Measurements from ENCODE around the gene DACH1.

Gene DACH1

DNA sequence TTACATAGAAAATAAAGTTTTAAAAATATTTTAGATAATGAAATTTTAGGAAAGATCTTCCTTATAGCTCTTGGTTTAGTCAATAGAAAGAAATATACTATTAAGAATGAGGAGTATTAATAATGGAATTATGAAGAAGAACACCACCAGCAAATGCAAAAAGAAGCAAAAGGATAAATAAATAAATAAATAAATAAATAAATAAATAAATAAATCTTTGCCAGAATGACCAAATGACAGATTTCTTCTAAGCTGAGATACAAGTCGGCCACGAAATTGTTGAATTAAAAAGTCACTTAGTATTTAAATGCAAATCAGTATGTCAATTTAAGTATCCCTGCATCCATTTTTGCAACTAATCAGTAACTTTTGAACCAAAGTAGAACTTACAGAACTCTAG is 95.9 kb downstream of the DACH1 start:
- DNase-seq = no peak

DNA sequence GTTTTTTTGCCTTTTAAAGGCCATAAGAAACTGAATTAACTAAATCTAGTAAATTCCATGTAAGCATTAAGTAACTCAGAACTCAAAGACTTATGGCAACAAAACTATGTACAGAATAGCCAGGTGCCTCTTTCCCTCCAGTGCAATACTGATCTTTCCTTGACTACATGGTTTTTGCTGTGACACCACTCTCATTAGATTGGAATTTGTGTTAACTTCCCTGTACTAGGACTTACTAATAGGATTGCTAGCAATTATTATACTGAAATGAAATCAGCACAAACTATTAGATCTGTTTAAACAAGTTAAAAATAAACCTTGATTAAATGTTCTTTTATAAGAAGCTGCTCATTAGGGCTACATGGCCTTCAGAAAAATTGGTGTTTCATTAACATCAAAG is 96.3 kb downstream of the DACH1 start:
- DNase-seq = no peak

DNA sequence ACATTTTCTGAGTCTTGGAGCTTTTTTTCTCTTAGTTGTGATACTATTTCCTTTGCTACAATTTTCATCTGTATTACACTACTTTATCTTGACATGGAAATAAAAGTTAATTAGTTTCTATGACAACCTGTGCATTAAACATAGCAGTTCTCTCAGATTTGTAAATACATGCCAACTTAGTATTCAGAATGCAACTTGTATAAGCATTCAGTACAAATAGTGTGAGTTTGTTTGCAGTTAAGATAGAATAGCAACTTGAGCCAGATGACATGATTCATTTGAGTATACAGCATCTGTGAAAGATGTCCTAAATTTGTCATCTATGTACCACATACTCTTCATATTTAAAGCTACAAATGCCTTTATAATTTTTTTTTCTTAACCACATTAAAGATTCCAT is 98.1 kb downstream of the DACH1 start:
- no peak for DNase-seq

DNA sequence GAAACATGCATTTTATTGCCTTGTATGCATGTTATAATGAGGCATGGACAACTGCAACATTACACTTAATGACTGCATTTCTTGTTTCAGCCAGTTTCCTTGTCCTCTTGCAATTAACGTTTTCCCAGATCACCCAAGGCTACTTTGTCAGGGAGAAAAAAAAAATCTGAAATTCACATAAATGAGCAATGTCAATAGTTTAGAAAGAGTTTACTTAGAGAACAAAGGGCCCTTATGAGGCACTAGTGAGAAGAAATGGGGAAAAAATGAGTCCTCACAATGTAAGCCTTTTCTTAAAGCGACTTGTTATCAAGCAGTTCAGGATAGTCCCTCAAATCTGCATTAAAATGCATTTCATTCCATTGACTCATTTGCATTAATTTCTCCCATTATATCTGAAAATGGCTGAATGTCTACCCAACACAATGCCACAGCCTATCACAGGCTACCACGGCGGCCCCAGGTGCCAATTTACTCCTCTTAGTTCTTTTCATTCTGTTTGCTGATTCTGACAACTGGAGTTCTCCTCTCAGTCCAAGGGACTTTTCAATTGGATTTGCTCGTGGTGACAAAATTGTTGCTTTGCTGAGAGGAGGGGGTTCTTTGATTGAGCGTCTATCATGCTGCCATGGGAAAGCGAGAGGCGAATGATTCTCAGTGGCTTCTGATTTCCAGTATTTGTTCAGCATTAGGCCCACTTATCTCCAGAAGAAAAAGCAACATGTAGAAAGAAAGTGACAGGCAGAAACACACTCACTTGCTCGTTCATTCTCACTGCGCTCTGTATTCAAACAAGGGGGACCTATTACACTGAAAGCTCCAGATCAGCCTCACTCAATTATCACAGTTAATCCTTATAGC is 107.1 kb downstream of the DACH1 start:
- DNase-seq = no peak

DNA sequence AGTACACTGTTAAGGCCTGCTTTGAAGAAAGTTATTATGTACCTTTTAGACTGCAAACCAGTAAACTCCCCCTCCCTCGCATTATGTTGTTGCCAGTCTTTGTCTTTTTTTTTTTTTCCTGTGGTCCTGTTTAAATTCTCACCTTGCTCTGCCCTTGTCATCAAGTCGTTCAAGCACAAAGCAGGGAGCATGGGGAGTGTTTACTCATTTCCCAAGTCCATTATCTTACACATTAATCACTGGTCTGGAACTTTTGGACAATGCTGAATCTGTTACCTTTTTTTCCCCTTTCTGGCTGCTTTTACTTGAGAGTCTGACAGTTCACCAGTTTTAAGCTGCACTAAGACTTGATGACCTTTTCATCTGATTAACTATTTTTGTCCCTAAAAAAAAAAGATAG is 108.2 kb downstream of the DACH1 start:
- DNase-seq = no peak

DNA sequence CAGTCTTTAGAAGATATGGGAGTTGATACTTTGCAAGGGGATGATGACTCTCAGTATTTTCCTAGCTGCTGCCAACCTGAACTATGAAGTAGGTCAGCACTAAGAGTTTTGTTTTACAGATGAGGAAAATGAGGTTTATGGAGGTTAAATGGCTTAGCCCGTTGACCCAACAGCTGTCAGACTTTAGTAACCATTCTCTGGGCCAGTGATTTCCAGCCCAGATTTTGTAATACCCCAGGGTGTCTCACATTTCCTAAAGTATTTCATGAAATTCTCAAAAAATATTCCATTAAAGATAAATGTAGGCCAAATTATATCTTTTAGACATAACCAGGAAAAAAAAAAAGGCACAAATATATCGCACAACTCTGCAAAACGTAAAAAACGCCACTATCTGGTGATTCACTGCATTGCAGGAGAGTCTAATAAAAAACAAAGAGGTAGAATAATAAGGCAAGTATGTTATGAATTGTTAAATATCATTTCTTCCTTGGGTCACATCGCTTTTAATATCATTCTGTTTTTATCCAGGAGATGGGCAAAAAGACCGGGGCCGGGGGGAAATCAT is 112.5 kb downstream of the DACH1 start:
- DNase-seq = no peak

DNA sequence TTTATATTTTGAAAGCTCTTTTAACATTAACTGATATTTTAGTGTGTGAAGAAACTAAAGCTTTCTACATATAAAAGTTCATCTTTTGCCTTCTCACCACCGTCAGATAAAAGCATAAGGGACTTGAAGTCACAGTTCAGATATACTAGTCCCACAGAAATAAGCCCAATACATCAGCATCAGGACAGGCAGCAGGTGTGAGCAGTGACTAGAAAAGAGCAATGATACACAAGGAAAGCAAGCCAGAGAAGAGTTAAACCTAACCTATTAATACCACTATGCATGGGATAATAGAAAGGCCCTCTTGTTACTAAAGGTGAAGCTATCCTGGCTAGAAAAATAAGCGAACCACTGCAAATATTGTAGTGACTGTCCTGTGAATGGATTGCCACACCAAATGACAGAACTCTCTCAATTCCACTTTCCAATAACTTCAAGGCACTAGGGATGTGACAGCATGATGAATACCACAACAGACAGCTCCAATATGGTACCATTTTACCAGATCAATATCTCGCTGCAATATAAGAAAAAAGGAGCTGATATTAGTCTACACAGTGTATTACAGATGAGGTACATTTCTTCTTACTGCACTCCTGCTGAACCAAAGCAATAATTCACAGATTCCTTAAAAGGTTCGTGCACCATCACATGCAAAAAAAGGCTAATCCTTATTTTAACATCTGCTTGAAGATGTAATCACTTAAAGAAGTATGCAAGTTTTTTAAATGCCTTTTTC is 114.1 kb downstream of the DACH1 start:
- DNase-seq = no peak

DNA sequence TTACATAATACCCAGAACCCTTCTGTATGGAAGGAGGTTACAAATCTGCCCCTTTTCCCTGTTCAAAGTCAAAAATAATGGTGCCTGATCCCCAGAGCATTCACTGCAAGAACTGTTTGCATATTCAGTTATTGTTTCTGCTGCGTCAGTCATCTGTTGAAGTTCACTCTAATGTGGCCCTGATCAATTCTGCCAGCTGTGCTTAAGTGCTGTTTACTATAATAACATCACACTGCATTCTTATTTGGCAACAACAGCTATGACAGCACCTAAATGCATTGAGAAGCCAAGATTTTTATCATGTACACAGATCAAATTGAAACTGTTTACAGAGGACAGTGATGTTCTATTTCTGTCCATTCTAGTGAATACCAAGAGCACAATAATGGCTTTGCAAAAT is 115.9 kb downstream of the DACH1 start:
- DNase-seq = no peak

DNA sequence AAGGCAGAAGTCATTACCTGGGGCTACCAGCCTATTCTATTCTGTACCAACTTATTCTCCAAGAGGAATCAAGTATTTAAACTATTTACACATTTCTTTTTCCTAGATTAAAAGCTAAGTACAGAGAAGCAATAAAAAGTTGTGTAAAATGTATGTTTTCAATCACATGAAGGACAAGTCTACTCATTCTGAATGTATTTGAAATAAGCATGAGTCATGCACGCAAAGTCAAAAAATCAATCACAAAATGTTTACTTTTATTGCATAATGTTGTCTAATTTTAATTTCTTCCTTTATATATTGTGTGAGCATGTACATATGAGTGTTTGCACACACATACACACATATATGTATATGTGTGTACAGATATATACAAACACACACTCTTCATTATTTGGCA is 136.7 kb downstream of the DACH1 start:
- DNase-seq = no peak

DNA sequence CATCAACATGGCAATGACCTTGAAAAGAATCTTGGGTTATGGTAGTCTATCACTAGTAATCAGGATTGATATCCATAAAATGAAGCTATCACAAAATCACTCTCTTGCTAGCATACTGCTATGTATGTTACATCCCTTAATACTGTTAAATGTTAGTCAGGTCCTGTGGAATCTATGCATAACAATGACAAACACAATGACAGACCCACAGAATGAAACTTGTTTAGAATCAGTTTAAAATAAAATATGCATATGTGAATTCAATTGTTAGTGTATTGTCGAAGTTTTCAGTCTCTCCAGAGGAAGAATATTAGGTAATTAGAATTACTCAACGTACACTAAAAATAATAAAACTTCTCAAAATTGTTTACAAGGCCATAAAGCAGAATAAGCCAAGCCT is 137.6 kb downstream of the DACH1 start:
- no peak for DNase-seq

DNA sequence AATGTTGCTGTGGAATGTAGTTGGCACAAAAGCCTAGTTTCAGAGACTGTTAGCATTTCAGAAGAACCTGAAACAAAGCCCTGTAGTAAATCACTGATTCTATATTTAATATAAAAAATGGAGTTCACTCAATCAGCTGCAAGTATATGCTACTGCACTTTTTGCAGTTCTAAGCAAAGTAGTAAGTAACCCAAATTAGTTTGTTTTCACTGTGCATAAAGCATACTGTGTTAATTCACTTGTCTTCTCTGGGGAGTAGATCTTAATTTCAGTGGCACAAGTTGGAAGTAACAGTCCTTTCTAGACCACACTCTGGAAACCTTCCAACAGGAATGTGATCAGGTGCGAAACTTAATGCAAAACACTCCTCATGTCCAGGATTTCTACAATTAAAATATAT is 139.3 kb downstream of the DACH1 start:
- no peak for DNase-seq

DNA sequence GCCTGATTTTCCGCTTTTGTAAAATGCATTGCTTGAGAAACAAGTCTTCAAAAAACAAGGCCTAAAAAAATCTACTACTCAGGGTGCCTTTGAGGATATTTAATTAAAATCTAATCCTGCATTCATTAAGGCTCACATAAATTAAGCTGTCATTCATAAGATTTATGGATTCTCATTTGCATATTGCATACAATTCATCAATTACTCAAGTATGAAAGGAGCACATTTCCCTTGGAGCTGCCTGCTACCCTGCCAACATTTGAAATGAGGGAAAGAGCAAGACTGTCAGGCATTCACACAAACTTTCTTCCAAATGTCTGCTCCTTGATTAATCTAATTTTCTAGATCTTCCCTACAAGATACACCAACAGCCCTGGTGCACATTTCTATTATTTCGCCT is 140.0 kb downstream of the DACH1 start:
- DNase-seq = no peak

DNA sequence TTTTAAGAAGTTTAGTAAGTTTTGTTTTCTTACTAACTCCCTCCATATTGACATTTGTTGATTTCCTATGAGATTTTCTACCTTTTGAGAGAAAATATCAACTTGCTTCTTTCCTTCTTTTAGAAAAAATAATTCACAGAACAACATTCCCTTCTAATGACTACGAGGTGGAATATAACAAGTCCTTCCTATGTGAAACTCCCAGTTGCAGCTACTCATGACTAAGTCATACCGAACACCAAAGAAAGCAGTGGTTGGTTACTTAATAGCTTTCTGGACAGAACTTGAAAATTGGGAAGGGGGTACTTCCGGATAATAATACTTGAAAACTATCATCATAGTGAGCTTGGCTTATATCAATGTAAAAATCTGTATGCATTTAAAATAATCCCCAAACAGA is 144.8 kb downstream of the DACH1 start:
- DNase-seq = no peak

DNA sequence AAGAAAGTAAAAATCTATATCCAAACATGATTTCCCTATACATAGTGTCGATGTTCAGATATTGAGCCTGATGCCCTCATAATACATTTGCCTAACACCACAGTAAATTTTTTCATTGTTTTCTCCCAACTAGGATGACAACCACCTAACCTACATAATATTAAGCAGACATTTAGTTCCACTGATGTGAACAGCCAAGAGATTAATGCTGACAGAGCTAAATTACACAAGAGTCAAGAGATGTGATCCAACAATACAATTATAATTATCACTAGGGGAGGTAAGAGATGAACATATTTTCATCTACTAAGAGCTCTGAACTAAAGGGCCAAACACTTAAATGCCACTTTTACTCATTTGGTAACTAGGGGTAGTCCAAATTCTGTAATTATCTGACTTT is 145.9 kb downstream of the DACH1 start:
- no peak for DNase-seq

DNA sequence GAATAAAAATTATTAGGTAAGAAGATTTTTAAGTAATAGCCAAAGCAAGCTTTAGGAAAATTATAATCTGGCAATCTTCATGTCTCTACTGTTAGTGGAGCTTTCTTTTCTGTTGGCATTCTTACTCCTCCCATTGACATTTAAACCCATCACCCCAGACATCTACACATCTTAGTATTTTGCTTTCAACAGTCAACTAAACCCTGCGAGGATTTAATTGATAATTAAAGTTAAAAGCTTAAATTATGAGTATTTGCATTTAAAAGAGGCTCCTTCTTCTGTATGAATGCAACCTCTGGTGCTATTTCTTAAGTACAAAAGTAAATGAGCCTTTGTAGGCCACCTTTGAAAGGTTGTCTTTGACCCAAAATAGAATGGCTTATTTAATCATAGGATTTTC is 148.1 kb downstream of the DACH1 start:
- no peak for DNase-seq

DNA sequence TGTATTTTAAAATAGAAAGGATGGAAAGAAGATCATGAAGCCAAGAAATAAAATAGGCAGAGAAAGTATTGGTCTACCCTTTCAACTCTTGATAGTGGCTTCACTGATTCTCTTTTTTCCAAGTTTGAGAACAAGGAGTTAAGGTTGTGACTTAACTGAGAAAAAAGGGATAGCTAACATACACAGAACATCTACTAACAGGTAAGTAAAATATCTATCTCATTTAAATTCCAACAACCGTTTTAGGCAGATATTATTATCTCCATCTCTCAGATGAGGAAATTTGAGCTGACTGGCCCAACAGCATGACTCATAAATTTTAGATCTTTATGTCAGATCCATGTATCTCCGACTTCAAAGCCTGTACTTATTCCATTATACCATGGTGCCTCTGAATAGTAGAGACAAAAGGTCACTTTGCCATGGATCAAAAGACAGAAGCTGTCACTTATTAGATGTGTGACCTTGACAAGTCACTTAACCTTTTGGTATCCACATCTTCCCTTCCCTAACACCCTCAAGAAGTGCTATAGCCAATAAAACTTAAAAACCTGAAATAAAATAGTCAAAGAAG is 152.1 kb downstream of the DACH1 start:
- DNase-seq = no peak

DNA sequence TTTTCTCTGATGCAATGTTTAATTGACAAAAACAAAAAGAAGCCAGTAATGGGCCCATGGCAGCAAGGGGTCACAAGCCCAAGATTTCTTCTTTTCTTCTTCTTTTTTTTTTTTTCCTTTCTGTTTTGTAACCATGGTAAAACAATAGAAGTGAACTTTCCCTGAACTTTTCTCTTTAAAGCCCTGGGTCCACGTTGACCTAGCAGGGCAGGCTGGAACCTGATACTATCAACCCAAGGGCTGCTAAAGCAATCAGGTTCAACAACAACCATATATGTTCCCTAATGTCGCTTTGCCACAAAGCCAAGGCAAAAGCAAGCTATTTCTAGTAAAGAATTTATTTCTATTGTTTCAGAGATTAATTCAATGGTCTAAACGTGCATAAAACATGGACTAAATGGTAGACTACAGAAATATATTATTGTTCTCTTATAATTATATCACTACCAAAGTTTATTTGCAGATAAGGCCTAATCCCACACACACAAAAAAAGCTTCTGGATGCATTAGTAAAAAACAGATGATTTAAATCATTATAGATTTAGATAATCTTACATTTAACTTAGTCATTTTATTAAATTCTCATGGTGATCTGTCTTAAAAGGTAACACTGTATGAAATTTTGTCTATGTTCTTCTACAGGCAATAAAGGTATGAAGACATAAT is 153.9 kb downstream of the DACH1 start:
- DNase-seq = no peak

DNA sequence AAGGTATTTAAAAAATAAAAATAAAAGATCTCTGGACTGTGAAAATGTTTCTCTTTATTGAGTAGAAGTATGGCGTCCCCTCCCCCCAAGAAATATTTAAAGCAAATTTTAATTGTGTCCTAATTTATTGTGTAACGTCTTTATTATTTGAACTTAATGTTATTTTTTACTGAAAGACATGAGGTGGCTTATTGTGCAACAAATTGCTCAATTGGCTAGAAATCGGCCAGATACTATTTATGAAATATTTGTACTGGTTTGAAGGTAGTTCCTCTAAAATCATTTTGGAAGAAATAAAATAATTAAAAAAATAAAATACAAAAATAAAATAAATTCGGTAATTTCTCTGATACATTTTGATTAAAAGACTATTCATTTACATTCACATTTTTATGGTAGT is 162.3 kb downstream of the DACH1 start:
- no peak for DNase-seq

DNA sequence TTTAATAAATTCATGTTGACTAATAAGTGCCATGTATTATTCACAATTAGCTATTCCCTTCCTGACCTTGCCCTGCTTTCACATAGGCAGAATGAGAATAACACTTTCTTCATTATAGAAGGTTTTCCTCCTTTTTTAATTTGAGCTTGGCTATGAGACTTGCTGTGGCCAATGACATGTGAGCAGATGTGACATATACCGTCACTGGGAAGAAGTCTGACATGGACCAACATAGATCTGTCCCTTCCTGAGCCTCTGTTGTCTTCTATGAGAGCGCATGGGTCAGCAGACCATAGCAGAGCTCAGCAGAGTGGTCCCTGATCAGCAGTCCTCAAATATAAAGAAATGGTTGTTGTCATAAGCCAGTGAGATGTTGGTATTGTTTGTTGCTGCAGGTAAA is 163.9 kb downstream of the DACH1 start:
- no peak for DNase-seq

DNA sequence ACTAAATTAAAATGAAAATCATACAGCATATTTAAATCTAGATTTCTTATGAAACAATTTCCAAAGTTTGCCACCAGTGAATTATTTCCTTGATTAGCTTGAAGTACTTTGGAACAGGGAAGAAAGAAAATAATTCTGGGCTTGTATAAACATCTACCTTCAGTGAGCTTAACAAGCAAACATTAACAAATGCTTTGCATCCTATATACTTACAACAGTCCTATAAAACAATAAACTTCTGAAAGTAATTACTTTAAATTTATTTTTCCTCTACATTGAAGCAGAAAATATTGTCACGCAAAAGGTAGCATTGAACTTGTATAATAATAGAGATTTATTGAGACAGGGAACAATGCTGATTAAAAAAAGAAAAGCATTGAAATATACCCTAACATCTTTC is 164.8 kb downstream of the DACH1 start:
- no peak for DNase-seq

DNA sequence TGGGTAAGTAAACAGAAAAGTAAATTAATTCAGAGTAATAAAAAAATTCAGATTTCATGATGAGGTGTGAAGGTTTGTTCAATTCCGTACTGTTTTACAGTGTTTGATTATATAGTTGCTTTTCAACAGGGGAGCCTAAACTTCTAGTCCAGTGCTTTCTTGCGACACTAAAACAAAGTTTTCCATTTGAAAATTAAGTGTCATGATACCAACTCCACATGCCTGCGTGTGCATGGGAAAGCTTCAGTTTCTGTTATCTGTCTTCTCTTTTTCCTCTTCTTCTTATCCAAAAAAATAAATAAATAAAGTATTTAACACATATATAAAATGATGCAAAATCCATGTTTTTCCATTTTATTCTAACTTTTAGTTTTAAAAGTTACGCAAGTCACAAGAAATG is 165.3 kb downstream of the DACH1 start:
- no peak for DNase-seq

DNA sequence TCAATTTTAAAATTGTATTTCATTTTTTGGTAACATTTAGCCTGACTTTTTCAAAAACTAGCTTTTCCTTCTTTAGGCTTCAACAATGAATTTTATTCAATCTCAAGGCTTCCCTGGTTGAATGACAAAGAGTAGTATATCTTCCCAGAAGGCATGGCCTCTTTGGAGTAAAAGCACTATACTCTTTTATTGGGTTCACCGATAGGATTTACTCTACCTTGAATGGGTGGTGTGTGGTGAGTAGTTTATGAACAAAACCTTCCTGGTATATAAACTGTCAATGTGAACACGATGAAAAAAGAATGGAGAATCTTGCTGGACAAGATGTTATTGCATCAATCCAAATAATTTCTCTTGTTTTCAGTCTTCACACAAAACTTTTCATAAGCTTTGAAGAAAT is 167.7 kb downstream of the DACH1 start:
- no peak for DNase-seq

DNA sequence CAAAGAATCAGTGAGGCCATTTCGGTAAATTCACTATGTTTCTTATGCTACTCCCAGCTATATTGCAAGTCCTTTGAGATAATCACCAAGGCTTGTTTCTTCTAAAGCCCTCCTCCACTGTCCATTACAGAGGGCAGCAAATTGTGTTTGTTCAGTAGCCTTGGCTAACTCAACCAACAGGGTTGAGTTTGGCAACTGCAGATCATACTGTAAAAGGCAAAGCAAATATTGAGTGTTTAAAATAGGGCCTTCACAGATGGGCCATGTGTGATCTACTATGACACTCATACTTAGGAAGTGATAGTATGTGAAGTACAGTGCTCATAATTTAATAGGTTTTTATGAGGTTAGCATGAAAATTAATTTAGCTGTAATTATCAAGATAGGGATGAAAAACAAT is 171.3 kb downstream of the DACH1 start:
- no peak for DNase-seq

Data from CD4-positive, alpha-beta T cell treated with Interleukin-4 for 4 hours (primary cell).